ENCODE results near the gene SLC24A3.

SLC24A3 gene

DNA sequence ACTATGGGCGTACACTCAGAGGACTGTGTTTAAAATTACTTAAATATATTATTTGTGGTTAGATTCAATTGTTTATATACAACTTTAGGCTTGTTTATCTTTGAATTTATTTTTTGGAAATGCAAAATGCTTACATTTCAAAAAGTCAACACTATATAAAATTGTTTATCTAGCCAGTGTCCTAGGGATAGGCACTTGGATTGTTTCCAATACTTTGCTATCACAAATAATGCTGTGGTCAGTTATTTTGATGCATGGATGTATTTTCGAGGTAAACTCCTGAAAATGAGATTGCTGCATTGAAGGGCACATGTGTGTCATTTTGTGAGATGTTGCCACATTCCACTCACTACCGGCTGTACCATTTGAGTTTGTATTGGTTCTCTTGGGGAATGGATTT is 213.9 kb downstream of the SLC24A3 start:
- TF ChIP-seq, protein P1, sequence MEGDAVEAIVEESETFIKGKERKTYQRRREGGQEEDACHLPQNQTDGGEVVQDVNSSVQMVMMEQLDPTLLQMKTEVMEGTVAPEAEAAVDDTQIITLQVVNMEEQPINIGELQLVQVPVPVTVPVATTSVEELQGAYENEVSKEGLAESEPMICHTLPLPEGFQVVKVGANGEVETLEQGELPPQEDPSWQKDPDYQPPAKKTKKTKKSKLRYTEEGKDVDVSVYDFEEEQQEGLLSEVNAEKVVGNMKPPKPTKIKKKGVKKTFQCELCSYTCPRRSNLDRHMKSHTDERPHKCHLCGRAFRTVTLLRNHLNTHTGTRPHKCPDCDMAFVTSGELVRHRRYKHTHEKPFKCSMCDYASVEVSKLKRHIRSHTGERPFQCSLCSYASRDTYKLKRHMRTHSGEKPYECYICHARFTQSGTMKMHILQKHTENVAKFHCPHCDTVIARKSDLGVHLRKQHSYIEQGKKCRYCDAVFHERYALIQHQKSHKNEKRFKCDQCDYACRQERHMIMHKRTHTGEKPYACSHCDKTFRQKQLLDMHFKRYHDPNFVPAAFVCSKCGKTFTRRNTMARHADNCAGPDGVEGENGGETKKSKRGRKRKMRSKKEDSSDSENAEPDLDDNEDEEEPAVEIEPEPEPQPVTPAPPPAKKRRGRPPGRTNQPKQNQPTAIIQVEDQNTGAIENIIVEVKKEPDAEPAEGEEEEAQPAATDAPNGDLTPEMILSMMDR (IDR thresholded peaks at IDR 0.05; ENCODE audit: insufficient read depth, low read length, poor library complexity, severe bottlenecking), result no peak
- Histone ChIP-seq H3K27me3 (replicated peaks; ENCODE audit: control insufficient read depth, insufficient read depth, low read length) (no peaks in the 10 kb centered on the region; the same call in 1 of the 2 replicates), H3K4me3 (replicated peaks; ENCODE audit: low read depth, low read length) (no peak overlapping the region), H3K36me3 (ENCODE audit: control insufficient read depth, insufficient read depth, low read length) (no peaks in the 10 kb centered on the region)
- no peak for DNase-seq (ENCODE audit: extremely low read depth, insufficient read length)

DNA sequence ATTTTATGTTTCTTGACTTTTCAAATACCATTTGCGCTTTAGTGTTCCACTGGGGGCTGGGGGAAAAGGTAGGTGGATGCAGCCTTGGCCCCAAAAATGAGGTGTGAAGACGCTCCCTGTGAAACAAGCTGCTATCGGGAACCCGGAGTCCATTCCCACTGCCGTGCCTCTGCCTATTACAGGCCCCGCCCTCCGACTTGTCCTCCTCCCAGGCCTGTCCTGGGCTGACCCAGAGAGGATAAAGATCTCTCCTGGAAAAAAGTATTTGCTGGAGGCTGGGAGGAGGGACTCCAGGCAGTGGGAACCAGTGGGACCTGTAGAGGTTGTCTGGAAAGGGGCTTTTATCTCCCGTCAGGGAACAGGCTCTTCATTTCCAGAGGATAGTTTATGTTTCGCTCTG is 215.0 kb downstream of the SLC24A3 start:
- Histone ChIP-seq H3K27me3 (replicated peaks; ENCODE audit: control insufficient read depth, insufficient read depth, low read length) (no peaks in the 10 kb centered on the region), H3K4me3 (replicated peaks; ENCODE audit: low read depth, low read length) (no peak overlapping the region)
- no peak for DNase-seq (ENCODE audit: extremely low read depth, insufficient read length)

DNA sequence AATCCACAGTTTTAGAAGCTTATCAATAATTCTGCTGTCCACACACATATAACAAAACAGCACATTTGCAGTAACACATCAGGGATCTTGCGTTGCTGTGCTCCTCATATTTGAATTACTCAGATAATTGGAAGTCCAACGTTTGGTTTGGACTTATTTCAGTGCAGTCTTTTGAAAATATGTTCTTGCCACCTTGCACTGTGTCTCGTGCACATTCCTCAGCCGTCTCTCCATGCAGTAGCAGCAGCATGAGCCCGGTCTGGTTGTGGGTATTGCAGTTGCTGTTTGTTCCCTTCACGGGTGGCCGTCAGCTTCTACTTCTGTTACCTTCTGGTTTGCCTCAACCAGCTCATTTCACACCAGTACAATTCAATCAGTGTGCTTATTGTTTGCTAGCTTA is 215.5 kb downstream of the SLC24A3 start:
- Histone ChIP-seq H3K36me3 (ENCODE audit: control insufficient read depth, insufficient read depth, low read length) (no peaks in the 10 kb centered on the region), H3K27me3 (replicated peaks; ENCODE audit: control insufficient read depth, insufficient read depth, low read length) (no peaks in the 10 kb centered on the region), H3K4me3 (replicated peaks; ENCODE audit: low read depth, low read length) (no peak overlapping the region)
- no peak for DNase-seq (ENCODE audit: extremely low read depth, insufficient read length)
- TF ChIP-seq, protein P1 (IDR thresholded peaks at IDR 0.05; ENCODE audit: insufficient read depth, low read length, poor library complexity, severe bottlenecking), result no peak

More for the DNA sequence above, 215.0 kb downstream of the SLC24A3 start:
- TF ChIP-seq, protein P1 (IDR thresholded peaks at IDR 0.05; ENCODE audit: insufficient read depth, low read length, poor library complexity, severe bottlenecking), result no peak
- H3K36me3 ChIP-seq (ENCODE audit: control insufficient read depth, insufficient read depth, low read length), result no peaks in the 10 kb centered on the region

DNA sequence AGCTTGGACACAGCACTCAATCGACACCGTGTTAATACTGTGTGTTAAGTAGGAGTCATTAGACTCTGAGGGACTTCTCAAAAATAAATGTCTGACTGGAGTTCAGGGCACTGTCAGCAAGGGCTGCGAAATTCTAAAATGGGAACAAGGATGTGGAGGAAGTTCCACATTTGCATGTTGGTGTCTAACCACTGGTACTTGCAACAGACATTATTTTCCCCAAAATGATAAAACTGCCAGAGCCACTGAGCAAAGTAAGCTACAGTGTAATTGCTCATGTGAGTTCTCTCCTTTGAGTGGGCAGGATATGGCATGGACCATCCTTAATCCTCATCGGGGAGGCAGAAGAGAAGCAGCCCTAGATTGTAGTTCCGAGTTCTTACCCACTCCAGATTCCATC is 215.9 kb downstream of the SLC24A3 start:
- Histone ChIP-seq H3K27me3 (replicated peaks; ENCODE audit: control insufficient read depth, insufficient read depth, low read length) (no peaks in the 10 kb centered on the region), H3K4me3 (replicated peaks; ENCODE audit: low read depth, low read length) (no peak overlapping the region), H3K36me3 (ENCODE audit: control insufficient read depth, insufficient read depth, low read length) (no peaks in the 10 kb centered on the region)
- no peak for DNase-seq (ENCODE audit: extremely low read depth, insufficient read length)
- TF ChIP-seq, protein P1 (IDR thresholded peaks at IDR 0.05; ENCODE audit: insufficient read depth, low read length, poor library complexity, severe bottlenecking), result no peak

DNA sequence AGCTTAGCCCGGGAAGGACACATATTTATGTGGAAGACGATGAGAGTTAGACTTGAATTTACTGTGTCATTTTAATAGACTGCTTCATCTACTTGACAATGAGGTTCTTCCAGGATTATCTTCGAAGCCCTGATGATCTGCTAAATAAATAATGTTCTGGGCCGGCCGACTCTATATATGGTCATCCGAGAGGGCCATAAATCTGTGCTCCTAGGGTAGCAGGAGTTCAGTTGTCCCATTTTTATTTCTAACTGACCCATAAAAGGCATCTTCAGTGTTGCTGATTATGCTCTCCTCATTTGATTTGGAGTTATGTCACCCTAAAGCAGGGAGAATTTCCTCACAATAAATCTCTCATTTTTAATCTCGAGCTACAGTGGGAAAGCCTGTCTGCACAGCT is 217.1 kb downstream of the SLC24A3 start:
- Histone ChIP-seq H3K4me3 (replicated peaks; ENCODE audit: low read depth, low read length) (no peak overlapping the region), H3K36me3 (ENCODE audit: control insufficient read depth, insufficient read depth, low read length) (no peaks in the 10 kb centered on the region), H3K27me3 (replicated peaks; ENCODE audit: control insufficient read depth, insufficient read depth, low read length) (no peaks in the 10 kb centered on the region)
- TF ChIP-seq, protein P1 (IDR thresholded peaks at IDR 0.05; ENCODE audit: insufficient read depth, low read length, poor library complexity, severe bottlenecking), result no peak
- DNase-seq (ENCODE audit: extremely low read depth, insufficient read length), result no peak

DNA sequence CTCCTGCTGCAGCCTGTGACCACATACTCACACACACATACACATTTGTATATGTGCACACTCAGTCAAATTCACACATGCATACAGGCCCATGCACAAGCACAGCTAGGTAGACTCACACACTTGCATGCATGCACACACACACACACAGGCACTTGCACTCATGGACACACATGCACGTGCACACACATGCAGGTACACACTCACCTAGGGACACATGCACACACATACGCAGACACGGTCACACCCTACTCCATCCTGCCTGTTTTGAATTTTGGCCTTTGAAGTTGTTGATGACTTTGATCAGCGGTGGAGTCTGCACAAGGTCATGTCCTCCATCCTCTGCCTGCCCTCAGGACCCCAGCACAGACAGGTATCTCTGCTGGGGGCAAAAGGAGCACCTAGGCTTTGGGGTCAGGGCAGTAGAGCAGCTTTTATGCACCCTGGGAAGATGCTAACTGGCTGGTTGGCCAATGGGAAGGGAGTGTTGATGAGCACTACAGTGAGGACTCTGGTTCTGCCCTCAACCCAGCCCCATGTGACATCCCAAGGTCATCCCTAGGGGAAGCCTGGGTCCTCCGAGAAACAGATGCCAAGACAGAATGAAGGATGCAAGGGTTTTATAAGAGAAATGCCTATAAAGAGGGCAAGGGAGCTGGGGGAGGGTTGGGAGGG is 218.3 kb downstream of the SLC24A3 start:
- TF ChIP-seq, protein P1 (IDR thresholded peaks at IDR 0.05; ENCODE audit: insufficient read depth, low read length, poor library complexity, severe bottlenecking), result no peak
- no peaks in the 10 kb centered on the region for H3K27me3 ChIP-seq (replicated peaks; ENCODE audit: control insufficient read depth, insufficient read depth, low read length)

More for the DNA sequence above, 218.3 kb downstream of the SLC24A3 start:
- Histone ChIP-seq H3K4me3 (replicated peaks; ENCODE audit: low read depth, low read length) (no peak overlapping the region), H3K36me3 (ENCODE audit: control insufficient read depth, insufficient read depth, low read length) (no peaks in the 10 kb centered on the region)
- DNase-seq (ENCODE audit: extremely low read depth, insufficient read length), result no peak
